D341Med (cell line): ENCODE data around the gene ABCC1.

Experiments
- DNase-seq: peaks from one replicate; pipeline ENCODE4 v3.0.0; 2012; ENCODE audit warnings: low spot score

The ABCC1 gene

GRCh38 chr16:16048904-16049582 is 99.6 kb downstream of the ABCC1 start:
- no peak for DNase-seq

GRCh38 chr16:16050106-16050505 is 100.7 kb downstream of the ABCC1 start:
- DNase-seq: no peak

- no peak for DNase-seq
These were observed 101.7 kb downstream of the ABCC1 start for GRCh38 chr16:16051132-16051531.

- no peak for DNase-seq
These were observed 103.5 kb downstream of the ABCC1 start for GRCh38 chr16:16052916-16053315.

- DNase-seq: no peak
These were observed 107.7 kb downstream of the ABCC1 start for GRCh38 chr16:16057102-16057501.

- no peak for DNase-seq
These were observed 109.7 kb downstream of the ABCC1 start for GRCh38 chr16:16059160-16059559.

- no peak for DNase-seq
These were observed 110.6 kb downstream of the ABCC1 start for GRCh38 chr16:16059895-16060590.

GRCh38 chr16:16062023-16062937 is 112.9 kb downstream of the ABCC1 start:
- DNase-seq: no peak

GRCh38 chr16:16063683-16064082 is 114.3 kb downstream of the ABCC1 start:
- DNase-seq: no peak

- no peak for DNase-seq
These were observed 115.5 kb downstream of the ABCC1 start for GRCh38 chr16:16064874-16065384.

- DNase-seq: no peak
These were observed 117.7 kb downstream of the ABCC1 start for GRCh38 chr16:16067127-16067526.

GRCh38 chr16:16071631-16072244 is 122.3 kb downstream of the ABCC1 start:
- DNase-seq: no peak

- no peak for DNase-seq
These were observed 123.7 kb downstream of the ABCC1 start for GRCh38 chr16:16073001-16073545.

GRCh38 chr16:16073891-16074881 is 124.8 kb downstream of the ABCC1 start:
- DNase-seq: no peak

- DNase-seq: no peak
These were observed 126.3 kb downstream of the ABCC1 start for GRCh38 chr16:16075488-16076422.

GRCh38 chr16:16076423-16076813 is 127.0 kb downstream of the ABCC1 start:
- no peak for DNase-seq

GRCh38 chr16:16080465-16081065 is 131.1 kb downstream of the ABCC1 start:
- DNase-seq: no peak

- DNase-seq: no peak
These were observed 131.7 kb downstream of the ABCC1 start for GRCh38 chr16:16081141-16081540.

- DNase-seq: no peak
These were observed 132.8 kb downstream of the ABCC1 start for GRCh38 chr16:16082255-16082654.
